ENCODE data around the gene SERPINA5. TPM values are rescaled to one million over a fixed set of nuclear protein-coding genes. Genes with fewer than 3 reads are reported as not detected.
A peak's percentile ranks its signal among the peaks of the same experiment; 100 is the strongest.

Gene SERPINA5
- total and polyA plus RNA-seq, 2 of the 13 experiments (the other 11 are each of a cell fraction or from before 2014, with no cell fraction given) = 449 to 498 TPM

DNA sequence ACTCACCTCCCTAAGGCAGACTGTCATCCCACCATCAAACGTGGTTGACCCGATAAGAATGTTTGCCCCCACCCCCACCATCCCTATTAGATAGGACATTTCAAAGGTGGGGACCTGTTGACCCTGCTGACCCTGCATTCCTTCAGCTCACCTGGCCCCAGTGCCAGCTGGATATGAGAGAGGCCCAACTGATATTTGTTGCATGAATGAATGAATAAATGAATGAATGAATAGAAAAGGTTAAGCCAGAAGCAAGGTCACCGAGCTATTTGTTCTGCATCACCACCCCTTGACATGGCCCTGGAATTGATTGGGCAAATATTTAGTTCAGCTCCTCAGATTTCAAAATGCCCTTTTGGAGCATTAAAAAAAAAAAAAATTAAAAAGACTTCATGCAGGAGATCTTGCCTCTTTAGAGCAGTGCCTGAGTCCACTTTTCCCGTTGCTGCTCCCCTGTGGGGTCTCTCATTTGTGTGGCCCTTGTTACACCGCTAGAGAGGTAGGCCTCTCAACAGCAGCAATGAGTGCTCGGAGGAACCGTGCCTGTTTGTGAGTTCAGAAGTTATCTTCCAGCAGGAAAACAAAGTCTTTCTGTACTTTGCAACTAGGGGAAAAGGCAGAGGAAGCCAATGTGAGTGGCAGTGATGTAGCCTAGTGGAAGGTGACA, 8.5 kb upstream of the SERPINA5 start (continued):
- TF ChIP-seq, protein P1, sequence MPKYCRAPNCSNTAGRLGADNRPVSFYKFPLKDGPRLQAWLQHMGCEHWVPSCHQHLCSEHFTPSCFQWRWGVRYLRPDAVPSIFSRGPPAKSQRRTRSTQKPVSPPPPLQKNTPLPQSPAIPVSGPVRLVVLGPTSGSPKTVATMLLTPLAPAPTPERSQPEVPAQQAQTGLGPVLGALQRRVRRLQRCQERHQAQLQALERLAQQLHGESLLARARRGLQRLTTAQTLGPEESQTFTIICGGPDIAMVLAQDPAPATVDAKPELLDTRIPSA (CRISPR knock-in tag; IDR thresholded peaks at IDR 0.05; ENCODE audit: borderline replicate concordance) = no peak
- no peak for TF ChIP-seq ETS1 (CRISPR knock-in tag; IDR thresholded peaks at IDR 0.05)
- TF ChIP-seq ZNF670 (CRISPR knock-in tag; IDR thresholded peaks at IDR 0.05; ENCODE audit: borderline replicate concordance) = no peak
- TF ChIP-seq ZFX (CRISPR knock-in tag; IDR thresholded peaks at IDR 0.05; ENCODE audit: low read depth) = peak; percentile 71
- TF ChIP-seq, protein P2, sequence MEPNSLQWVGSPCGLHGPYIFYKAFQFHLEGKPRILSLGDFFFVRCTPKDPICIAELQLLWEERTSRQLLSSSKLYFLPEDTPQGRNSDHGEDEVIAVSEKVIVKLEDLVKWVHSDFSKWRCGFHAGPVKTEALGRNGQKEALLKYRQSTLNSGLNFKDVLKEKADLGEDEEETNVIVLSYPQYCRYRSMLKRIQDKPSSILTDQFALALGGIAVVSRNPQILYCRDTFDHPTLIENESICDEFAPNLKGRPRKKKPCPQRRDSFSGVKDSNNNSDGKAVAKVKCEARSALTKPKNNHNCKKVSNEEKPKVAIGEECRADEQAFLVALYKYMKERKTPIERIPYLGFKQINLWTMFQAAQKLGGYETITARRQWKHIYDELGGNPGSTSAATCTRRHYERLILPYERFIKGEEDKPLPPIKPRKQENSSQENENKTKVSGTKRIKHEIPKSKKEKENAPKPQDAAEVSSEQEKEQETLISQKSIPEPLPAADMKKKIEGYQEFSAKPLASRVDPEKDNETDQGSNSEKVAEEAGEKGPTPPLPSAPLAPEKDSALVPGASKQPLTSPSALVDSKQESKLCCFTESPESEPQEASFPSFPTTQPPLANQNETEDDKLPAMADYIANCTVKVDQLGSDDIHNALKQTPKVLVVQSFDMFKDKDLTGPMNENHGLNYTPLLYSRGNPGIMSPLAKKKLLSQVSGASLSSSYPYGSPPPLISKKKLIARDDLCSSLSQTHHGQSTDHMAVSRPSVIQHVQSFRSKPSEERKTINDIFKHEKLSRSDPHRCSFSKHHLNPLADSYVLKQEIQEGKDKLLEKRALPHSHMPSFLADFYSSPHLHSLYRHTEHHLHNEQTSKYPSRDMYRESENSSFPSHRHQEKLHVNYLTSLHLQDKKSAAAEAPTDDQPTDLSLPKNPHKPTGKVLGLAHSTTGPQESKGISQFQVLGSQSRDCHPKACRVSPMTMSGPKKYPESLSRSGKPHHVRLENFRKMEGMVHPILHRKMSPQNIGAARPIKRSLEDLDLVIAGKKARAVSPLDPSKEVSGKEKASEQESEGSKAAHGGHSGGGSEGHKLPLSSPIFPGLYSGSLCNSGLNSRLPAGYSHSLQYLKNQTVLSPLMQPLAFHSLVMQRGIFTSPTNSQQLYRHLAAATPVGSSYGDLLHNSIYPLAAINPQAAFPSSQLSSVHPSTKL (CRISPR knock-in tag; IDR thresholded peaks at IDR 0.05) = peak; percentile 81
- TF ChIP-seq ZHX1 (CRISPR knock-in tag; IDR thresholded peaks at IDR 0.05; ENCODE audit: low read depth) = 0 out of 2 replicates have a peak, but pooled peaks have one; percentile 30
- TF ChIP-seq CTCF (CRISPR knock-in tag; IDR thresholded peaks at IDR 0.05) = peak; percentile 44
- TF ChIP-seq TP53 (CRISPR knock-in tag; conservative IDR thresholded peaks at IDR 0.05) = no peak
- TF ChIP-seq MAFG (CRISPR knock-in tag; IDR thresholded peaks at IDR 0.05) = no peak
- TF ChIP-seq DPF2 (CRISPR knock-in tag; IDR thresholded peaks at IDR 0.05; ENCODE audit: borderline replicate concordance, low read depth) = peak; percentile 62
- no peak for TF ChIP-seq SRSF1 (optimal IDR thresholded peaks at IDR 0.05; ENCODE audit: low read depth, low read length)
- peak; percentile 76; the same call in 1 of the 2 replicates for TF ChIP-seq AKAP8 (CRISPR knock-in tag; IDR thresholded peaks at IDR 0.05)
- no peak for TF ChIP-seq SRF (IDR thresholded peaks at IDR 0.05; ENCODE audit: low read depth, low read length)
- TF ChIP-seq ATF7 (IDR thresholded peaks at IDR 0.05) = no peak
- no peak for TF ChIP-seq ATF7 (CRISPR knock-in tag; IDR thresholded peaks at IDR 0.05)
- TF ChIP-seq FOXK1 (CRISPR knock-in tag; IDR thresholded peaks at IDR 0.05; ENCODE audit: borderline replicate concordance, low read depth) = peak; percentile 54; the same call in 1 of the 2 replicates
- TF ChIP-seq HHEX (CRISPR knock-in tag; IDR thresholded peaks at IDR 0.05) = peak; percentile 83
- TF ChIP-seq, protein P3, sequence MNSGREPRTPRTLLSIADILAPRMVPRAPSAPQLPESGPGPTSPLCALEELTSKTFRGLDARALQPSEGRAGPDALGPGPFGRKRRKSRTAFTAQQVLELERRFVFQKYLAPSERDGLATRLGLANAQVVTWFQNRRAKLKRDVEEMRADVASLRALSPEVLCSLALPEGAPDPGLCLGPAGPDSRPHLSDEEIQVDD (CRISPR knock-in tag; IDR thresholded peaks at IDR 0.05; ENCODE audit: borderline replicate concordance) = no peak
